Measurements from ENCODE around the gene CACNA2D4. TPM values are rescaled to one million over a fixed set of nuclear protein-coding genes. Genes with fewer than 3 reads are reported as not detected.

CACNA2D4 gene
- total RNA-seq, 1 donor from 2014 or later, result 0.45 TPM

- Mint-ChIP-seq H3K27ac (no peak overlapping the region), H3K4me3 (no peak overlapping the region), H3K27me3 (ENCODE audit: low read depth) (peaks cover 43% of the 10 kb centered on the region), H3K36me3 (no peaks in the 10 kb centered on the region), H3K4me1 (no peaks in the 10 kb centered on the region), H3K9me3 (peaks cover 49% of the 10 kb centered on the region)
- DNase-seq (ENCODE audit: low spot score in 2 of 2, unreplicated experiment in 2 of 2), result no peak
- TF ChIP-seq CTCF (IDR thresholded peaks at IDR 0.05; ENCODE audit: unreplicated experiment), result no peak
These were observed 28.2 kb downstream of the CACNA2D4 start for GRCh38 chr12:1890119-1890703.

- TF ChIP-seq CTCF (IDR thresholded peaks at IDR 0.05; ENCODE audit: unreplicated experiment), result no peak
- no peaks in the 10 kb centered on the region for H3K4me1 Mint-ChIP-seq
- peaks cover 38% of the 10 kb centered on the region for H3K9me3 Mint-ChIP-seq
These were observed 29.5 kb downstream of the CACNA2D4 start for GRCh38 chr12:1888923-1889322.

DNA sequence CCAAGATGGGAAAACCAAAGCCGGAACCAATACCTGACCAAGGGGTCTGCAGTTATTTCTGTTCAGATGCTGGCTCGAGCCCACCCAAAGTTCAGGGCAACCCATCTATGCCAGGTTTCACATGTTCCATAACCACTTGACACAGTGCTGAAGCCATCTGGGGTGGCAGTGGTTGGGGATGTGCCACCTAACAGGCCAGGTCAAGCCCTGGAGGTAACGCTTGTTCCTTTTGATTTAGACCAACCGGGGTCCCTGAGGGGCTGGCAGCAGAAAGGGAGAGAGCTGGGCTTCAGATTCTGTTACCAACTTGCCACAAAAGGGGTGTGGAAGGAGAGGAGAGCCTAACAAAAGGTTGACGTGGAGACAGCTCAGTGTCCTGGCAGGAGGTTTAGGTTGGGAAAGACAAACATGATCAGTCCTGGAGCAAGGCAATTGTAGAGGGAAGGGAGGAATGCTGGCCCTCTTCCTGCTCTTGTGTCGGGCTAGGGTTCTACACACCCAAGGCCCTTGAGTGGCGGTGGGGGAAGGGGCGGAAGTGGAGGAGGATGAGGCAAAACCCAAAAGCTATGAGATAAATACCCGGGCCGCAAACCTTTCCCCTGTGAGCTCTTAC is 31.9 kb downstream of the CACNA2D4 start:
- H3K4me3 Mint-ChIP-seq, result no peak overlapping the region
- no peaks in the 10 kb centered on the region for H3K4me1 Mint-ChIP-seq
- H3K27me3 Mint-ChIP-seq (ENCODE audit: low read depth), result peaks cover 34% of the 10 kb centered on the region
- DNase-seq (ENCODE audit: low spot score in 2 of 2, unreplicated experiment in 2 of 2), result no peak
- peaks cover 19% of the 10 kb centered on the region for H3K9me3 Mint-ChIP-seq
- no peaks in the 10 kb centered on the region for H3K36me3 Mint-ChIP-seq
- no peak overlapping the region for H3K27ac Mint-ChIP-seq
- no peak for TF ChIP-seq CTCF (IDR thresholded peaks at IDR 0.05; ENCODE audit: unreplicated experiment)

More at GRCh38 chr12:1888923-1889322, 29.5 kb downstream of the CACNA2D4 start:
- peaks cover 35% of the 10 kb centered on the region for H3K27me3 Mint-ChIP-seq (ENCODE audit: low read depth)
- no peak overlapping the region for H3K4me3 Mint-ChIP-seq
- no peaks in the 10 kb centered on the region for H3K36me3 Mint-ChIP-seq
- DNase-seq (ENCODE audit: low spot score in 2 of 2, unreplicated experiment in 2 of 2), result no peak
- H3K27ac Mint-ChIP-seq, result no peak overlapping the region

GRCh38 chr12:1885599-1886245 is 32.7 kb downstream of the CACNA2D4 start:
- H3K27ac Mint-ChIP-seq, result no peak overlapping the region
- no peak overlapping the region for H3K4me3 Mint-ChIP-seq
- H3K27me3 Mint-ChIP-seq (ENCODE audit: low read depth), result peaks cover 35% of the 10 kb centered on the region
- no peaks in the 10 kb centered on the region for H3K36me3 Mint-ChIP-seq
- no peak for TF ChIP-seq CTCF (IDR thresholded peaks at IDR 0.05; ENCODE audit: unreplicated experiment)
- no peaks in the 10 kb centered on the region for H3K4me1 Mint-ChIP-seq
- H3K9me3 Mint-ChIP-seq, result peaks cover 12% of the 10 kb centered on the region
- DNase-seq (ENCODE audit: low spot score in 2 of 2, unreplicated experiment in 2 of 2), result no peak

- no peak overlapping the region for H3K27ac Mint-ChIP-seq
- H3K27me3 Mint-ChIP-seq (ENCODE audit: low read depth), result peaks cover 37% of the 10 kb centered on the region
- peaks cover 12% of the 10 kb centered on the region for H3K9me3 Mint-ChIP-seq
- H3K4me1 Mint-ChIP-seq, result no peaks in the 10 kb centered on the region
- H3K4me3 Mint-ChIP-seq, result no peak overlapping the region
- DNase-seq (ENCODE audit: low spot score in 2 of 2, unreplicated experiment in 2 of 2), result no peak
- TF ChIP-seq CTCF (IDR thresholded peaks at IDR 0.05; ENCODE audit: unreplicated experiment), result no peak
- no peaks in the 10 kb centered on the region for H3K36me3 Mint-ChIP-seq
These were observed 33.3 kb downstream of the CACNA2D4 start for GRCh38 chr12:1885082-1885596.
